ENCODE measurements around the gene TBC1D2B.
"Not testable (repeated sequence)": the region's sequence is repeated elsewhere in the genome, so short reads cannot be mapped to it uniquely, and the experiment has no call there.

TBC1D2B gene

DNA sequence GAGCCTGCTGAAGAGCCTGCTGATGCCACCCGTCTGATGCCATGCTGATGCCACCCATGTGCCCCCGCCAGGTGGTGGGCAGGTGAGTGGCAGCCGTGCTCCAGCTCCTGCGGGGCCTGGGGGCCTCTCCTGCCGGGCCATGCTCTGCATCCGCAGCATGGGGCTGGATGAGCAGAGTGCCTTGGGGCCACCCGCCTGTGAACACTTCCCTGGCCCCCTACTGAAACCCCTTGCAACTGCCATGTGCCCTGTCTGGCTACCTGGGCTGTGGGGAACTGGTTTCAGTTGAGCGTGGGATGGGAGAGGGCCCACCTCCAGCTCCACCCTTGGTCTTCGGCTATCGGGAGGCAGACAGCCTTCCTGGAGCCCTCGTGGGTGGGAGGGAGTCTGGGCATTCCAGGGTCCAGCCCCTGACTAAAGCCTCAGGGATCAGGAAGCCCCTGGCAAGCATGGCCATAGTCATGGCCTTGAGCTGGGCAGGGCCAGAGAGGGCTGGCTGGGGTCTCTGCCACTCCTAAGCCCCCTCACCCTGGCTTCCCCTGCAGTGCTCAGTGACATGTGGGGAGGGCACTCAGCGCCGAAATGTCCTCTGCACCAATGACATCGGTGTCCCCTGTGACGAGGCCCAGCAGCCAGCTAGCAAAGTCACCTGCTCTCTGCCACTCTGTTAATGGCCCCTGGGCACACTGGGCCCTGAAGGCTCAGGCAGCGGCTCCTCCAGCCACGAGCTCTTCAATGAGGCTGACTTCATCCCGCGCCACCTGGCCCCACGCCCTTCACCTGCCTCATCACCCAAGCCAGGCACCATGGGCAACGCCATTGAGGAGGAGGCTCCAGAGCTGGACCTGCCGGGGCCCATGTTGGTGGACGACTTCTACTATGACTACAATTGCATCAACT, 92.2 kb downstream of the TBC1D2B start:
- no peak for DNase-seq

DNA sequence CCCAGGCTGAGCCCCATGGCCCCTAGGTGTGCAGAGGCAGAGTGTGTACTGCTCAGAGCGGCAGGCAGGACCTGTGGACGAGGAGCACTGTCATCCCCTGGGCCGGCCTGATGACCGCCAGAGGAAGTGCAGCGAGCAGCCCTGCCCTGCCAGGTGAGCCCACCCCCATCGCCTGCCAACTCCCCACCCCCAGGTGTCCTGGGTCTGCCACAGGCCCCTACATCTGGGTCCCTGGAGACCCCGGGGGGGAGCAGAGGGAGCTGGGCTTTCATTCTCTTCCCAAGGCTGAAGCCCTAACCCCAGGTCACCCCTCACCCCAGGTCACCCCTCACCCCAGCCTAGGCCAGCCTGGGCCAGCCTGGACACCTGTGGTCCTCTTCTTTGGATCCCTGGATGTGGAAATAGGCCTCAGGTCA, 93.1 kb downstream of the TBC1D2B start:
- no peak for DNase-seq

DNA sequence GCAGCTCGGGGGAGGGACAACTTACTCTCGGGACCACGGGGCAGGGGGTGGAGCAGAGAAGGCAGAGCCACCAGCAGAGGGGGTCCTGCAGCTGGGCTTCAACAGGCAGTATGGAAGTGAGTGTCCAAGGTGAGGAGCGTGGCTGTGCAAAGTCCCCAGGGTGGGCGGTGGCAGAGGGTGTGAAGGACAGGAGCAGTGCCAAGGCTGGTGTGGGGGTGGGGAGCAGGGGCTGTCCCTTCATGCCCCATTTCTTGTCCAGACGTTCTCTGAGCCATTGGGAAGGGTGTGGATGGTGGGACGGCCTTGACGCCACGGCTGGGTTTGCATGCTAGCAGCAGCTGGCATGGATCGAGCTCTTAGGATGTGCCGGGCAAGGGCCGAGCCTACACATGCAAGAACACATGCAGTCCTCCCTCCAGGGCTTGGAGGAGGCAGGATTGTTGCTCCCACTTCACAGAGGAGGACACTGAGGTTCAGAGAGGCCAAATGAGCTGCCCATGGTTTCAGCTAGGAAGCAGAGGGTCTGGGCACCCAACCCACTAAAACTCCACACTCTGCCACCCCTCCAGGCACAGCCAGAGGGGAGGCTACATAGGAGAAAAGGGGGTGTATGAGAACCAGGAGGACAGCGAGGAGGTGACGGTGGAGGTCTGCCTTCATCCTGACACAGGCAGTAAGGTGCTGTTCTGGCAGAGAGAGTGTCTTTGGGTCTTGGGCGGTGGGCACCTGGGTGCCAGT, 93.6 kb downstream of the TBC1D2B start:
- DNase-seq, result no peak

DNA sequence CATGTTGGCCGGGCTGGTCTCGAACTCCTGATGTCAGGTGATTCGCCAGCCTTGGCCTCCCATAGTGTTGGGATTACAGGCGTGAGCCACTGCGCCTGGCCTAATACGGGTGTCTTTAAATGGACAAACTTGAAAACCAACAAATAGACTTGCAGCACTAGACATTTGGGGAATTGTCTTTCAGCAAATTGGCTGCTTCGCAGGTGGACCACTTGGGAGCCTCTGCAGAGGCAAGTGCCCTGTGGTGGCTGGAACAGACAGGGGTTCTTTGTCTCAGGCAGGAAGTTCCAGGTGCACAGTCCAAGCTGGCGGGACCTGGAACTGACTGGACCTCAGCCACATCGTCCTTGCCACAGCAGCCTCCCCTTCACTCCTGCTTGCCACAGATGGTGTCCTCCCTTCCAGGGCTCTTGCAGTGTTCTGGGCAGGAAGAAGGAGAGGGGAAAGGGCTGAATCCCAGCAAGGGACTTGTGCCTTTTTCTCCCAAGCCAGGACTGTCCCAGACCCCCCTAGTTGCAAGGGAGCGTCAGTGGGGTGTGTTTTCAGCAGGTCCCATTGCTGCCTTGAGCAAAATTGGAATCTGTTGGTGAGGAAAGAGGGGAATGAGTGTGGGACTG, 94.3 kb downstream of the TBC1D2B start:
- DNase-seq, result no peak

DNA sequence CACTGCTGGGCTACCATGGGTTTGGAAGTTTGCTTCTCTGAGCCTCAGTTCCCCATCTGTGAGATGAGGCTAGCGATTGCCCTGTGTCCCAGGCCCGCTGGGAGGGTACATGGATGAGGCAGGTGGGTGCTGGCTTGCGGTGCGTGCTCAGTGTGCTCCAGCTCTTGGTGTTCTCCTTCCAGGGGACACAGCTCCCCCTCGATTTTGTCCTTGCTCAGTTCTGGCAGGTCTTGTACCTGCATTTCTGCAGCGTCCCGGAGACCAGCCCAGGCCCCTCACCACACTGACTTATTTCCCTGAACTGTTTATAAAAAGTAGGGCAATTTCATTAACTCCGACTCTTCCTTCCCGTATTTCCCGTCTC, 95.4 kb downstream of the TBC1D2B start:
- no peak for DNase-seq

DNA sequence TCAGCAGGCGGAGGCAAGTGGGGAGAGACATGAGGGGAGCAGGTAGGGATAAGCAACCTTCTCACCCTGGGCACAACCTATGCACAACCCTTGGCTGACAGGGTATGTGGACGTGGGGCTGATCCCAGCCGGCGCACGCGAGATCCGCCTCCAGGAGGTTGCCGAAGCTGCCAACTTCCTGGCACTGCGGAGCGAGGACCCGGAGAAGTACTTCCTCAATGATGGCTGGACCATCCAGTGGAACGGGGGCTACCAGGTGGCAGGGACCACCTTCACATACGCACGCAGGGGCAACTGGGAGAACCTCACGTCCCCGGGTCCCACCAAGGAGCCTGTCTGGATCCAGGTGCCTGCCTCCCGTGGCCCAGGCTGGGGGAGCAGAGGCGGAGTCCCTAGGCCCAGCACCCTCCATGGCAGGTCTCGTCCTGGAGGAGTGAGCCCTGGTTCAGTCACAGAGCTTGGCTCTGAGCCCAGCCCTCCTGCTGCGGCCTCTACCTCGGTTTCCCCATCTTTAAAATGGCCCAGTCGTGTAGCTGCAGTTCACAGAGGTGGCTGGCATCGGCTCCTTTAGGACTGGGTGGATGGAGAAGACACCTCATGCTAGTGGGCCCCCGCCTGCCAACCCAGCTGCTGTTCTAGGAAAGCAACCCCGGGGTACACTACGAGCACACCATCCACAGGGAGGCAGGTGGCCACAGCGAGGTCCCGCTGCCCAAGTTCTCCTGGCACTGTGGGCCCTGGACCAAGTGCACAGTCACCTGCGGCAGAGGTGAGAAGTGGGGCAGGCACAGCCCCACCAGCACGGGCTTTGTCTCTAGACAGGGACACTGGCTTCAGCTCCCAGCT, 96.0 kb downstream of the TBC1D2B start:
- DNase-seq, result no peak

DNA sequence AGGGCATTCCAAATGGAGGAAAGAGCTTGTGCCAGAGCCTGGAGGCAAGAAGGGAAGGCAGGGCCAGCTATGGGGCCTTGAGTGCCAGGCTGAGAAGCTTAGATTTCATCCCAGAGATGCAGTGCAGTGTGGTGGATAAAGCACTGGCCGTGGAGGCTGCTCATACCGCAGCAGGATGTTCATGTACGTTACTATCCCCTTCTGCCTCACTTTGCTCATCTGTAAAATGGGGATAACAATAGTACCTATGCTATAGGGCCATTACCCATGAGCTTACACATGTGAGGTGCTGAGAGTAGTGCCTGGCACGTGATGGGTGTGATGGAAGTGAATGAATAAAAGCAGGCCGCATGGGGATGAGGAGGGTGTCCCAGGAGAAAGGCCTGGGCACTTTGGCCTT, 96.8 kb downstream of the TBC1D2B start:
- DNase-seq, result not testable (repeated sequence)

DNA sequence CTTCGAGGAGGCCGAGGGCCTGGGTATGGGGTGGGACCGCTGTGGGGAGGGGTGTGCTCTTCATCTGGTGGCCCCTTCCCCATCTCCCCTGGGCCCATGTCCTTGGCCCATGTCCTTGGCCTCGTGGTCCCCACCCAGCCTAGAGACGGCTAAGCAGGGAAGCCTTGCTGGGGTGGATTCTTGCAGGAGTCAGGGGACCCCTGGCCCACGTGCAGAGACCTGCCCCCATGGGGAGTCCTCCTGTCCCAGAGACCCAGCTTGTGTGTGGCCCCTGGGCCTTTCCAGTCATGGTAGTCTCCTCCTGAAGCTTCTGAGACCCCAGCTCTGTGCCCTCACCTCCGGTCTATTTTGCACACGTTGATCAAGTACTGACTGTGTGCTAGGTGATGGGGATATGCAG, 97.4 kb downstream of the TBC1D2B start:
- DNase-seq, result no peak

DNA sequence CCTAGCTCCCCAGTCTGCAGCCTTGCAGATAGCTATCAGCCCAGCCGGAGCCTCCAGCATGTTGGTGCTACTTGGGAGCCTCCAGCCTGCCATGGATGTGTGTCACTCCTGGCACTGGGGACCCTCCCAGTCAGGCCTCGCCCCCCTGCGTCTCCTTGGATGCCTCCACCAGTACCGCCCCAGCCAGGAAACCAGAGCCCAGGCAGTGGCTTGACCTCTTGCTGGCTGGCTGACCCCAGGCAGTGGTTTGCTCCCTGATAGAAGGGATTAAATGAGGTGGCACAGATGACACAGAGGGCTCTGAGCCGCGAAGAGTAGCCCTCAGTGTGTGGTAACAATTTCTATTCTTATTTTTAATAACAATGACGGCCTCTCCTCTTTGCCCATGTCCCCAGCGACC, 98.4 kb downstream of the TBC1D2B start:
- not testable (repeated sequence) for DNase-seq

DNA sequence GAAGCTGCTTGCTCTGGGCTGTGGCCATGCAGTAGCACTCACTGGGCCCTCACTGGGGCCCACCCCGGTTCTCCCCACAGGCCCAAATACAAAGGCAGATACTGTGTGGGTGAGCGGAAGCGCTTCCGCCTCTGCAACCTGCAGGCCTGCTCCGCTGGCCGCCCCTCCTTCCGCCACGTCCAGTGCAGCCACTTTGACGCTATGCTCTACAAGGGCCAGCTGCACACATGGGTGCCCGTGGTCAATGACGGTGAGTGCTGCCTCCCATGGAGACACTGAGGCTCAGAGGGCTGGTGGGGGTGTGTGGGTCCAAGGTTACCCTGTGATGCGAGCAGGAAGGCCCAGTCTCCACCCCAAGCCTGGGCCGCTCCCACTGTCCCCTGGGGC, 98.8 kb downstream of the TBC1D2B start:
- not testable (repeated sequence) for DNase-seq

DNA sequence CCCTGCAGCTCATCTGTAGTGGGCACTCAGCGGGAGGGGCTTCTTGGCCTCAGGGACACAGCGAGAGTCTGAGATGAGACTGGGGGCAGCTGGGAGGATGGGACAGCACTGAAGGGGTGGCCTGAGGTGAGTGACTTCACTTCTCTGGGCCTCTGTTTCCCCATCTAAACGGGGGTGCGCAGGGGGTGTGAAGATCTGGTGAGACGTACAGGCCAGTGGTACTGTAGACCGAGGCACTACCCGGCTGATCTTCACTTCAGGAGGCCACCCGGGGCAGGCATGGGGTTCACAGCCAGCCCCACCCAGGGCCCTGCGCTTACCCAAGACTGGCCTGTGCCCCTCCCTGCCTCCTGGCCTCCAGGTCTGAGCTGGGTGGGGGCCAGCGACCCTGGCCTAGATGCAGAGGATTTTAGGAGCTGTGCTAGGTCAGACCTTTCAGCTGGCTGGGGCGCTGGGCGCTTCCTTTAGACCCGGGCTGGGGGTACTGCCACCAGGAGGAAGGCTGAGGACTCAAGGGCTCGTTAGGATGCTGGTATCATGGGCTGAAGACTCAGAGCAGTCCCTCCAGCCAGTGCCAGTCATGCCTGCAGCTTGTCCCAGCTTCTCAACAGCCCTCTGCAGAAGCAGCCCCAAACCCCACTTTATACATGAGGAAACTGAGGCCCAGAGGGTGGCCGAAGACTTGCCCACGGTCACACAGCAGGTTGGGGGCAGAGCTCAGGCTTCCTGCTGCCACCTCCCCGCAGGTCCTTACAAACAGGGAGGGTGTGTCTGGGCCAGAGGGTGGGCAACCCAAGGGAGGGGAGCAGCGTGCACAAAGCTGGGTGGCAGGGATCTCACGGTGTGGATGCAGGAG, 99.4 kb downstream of the TBC1D2B start:
- DNase-seq, result not testable (repeated sequence)

DNA sequence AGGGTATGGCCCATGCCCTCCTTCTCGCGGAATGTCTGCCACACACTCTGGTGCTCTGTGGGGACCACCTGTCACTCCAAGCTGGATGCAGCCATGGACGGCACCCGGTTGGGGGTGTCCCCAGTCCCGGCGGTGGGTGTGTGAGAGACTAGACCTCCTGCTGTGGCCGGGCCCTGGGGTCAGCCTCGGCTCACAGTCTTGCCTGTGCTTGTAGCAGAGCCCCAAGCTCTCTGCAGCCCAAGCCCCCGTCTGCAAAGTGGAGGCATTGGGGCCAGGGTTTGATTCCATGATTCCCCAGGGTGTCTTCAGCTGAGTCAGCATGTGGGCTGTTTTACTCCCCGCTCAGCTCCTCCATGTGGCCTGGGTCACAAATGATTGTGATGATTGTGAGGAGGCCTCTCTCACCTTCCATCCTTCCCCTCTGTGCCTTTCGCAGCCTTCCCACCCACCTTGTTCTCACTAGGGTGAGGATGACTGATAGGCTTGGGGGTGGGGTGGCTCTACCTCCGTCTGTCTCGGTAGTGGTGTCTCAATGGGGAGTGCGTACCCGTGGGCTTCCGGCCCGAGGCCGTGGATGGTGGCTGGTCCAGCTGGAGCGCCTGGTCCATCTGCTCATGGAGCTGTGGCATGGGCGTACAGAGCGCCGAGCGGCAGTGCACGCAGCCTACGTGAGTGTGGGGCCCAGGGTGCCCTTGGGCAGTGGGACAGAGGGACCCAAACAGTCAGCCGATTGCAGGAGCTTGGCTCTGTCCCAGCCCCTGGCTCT, 100.6 kb downstream of the TBC1D2B start:
- not testable (repeated sequence) for DNase-seq

DNA sequence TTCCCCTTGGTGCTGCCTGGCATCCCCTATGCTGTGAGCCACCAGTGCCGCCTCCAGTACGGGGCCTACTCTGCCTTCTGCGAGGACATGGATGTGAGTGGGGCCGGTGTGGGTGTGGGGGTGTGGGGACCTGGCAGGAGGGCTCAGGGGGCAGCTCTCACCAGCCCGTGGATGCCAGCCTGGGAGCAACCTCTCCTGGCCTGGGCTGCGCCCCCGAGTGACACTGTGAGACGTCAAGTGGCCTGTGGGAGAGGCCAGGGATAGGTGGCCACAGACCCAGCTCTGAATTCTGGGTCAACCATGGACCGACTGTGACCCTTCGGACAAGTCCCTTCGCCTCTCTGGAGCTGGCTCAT, 101.4 kb downstream of the TBC1D2B start:
- not testable (repeated sequence) for DNase-seq

DNA sequence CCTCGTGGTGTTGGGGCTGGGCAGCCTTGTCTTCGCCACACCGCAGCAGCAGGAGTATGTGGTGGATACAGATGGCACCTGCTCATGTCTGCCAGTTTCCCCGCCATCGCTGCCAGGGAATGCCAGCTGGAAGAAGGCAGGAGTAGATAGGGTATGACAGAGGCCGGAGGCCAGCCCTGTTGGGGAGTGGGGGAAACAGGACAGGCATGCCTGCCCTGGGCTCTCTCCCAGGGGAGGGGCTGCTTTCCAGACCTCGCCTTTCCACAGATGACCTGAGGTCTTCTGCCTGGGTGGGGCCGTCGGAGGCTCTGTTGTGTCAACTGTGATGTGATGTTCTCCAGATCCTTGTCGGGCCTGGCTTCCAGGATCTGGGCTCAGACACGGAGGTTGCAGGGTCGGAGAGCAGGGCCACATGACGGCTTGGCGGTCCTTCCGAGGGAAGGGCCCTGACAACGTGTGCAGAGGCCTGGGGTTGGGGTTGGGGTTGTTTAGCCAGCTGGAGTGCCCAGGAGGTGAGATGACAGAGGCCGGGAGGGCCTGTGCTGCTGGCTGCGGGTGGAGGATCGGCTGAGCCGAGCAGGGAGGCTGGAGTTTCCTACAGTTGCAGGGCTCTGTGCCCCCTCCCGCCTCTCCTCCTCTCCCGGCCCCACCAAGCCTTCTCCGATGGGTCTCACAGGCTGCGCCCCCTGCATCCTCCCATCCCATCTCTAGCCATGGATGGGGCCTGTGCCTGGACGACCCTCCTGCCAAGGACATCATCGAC, 102.0 kb downstream of the TBC1D2B start:
- no peak for DNase-seq

DNA sequence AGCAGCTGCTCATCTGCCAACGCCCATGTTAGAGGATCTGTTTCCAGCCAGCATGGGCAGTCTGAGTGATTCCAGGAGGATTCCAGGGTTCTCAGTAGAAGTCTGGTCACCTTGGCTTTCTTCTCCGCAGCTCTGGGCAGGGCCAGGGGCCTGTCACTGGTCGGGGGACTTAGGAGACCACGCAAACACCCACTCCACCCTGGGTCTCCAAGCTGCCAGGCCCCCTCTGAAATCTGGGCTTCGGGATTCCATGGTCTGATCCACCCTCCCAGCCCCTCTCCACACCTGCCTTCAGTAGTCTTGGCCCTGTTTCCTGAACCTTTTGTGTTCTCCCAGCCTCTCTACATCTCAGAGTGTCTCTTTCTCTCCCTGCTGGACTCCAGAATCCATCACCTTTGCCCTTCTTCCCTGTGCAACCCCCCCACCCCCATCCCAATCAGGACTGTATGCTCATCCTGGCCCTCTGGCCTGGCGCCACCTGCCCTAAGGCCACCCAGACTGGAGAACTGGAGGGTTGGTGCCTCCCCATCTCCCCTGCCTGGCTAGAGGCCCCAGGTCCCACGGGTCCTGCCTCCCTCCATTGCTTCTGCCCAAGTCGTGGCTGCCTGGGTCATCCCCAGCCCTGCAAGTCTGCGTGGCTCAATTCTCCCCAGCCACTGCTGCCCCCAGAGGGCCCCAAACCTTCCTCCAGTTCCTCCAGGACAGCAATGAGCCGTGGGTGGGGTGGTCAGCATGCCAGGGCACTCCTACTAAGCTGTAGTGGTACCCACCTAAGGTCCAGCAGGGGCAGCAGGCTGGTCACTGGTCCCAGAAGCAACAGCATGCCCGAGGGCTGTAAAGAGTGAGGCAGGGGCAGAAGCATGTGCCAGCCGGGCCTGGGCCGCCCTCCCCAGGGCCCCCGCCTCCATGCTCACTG, 102.8 kb downstream of the TBC1D2B start:
- no peak for DNase-seq

DNA sequence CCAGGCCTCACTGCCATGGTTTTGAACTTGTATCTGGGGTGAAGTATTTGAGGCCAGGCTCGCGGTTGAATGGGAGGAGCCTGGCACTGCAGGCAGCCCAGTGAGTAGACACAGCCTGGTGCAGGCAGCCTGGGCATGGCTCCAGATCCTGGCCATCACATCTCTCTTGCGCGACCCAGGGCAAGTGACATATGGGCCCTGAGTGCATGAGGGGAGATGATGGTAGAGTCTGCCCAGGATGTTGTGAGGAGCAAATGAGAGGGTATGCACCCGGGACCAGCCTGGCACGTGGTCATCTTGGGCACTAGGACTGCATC, 103.5 kb downstream of the TBC1D2B start:
- DNase-seq, result no peak

DNA sequence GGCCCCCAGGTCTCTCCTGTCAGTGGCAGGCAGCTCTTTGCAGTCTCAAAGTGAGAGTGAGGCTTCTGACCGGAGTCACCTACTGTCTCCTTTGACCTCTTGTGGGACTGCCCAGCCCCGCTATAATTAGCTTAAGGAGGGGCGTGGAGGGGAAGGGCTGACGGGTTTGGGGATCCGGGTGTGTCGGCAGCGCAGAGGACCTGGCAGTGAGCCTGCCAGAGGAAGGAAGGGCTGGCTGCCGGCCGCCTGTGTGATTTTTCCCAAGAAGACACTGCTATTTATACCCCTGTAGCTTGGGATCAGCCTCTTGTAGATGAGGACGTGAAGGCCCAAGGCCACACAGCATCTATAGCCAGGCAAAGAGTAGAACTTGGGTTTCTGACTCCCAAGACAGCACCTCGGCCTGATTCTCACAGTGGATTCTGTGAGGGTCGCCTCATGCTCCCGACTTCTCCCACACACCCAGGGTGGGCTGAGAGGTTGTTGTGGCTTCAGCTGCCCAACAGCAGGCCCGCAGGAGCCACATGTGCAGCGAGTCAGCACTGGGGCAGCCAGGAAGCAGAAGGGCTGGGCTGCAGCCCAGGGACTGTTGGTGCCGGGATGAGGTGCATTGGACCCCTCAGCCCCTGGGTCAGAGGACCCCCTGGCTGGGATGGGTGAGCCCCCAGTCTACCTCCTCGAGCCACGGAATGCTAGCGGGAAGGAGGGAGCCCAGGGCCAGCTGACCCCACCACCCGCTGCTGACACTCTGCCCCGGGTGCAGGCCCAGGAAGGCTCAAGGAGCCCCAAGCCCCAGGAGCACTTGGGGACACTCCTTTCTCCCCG, 104.0 kb downstream of the TBC1D2B start:
- DNase-seq, result not testable (repeated sequence)

DNA sequence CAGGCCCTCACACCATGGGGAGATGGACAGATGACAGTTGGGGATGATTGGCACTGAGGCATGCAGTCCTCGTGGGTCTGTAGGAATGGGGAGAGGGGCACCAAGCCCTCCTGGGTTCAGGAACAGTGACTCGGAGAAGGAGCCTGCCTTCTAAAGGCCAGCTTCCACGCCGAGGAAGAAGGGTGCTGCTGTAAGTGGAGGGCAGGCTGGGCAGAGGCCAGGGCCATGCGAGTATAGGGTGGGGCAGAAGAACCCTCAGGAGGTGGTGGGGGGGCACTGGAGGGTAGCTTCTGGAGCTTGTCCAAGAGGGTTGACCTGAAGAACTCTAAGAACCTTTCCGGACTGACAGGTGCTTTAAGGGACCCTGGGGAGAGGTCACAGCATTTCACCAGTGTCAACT, 104.8 kb downstream of the TBC1D2B start:
- DNase-seq, result not testable (repeated sequence)

Measured in SHP77 treated with DMSO at 0.1 percent for 48 hours (cell line).